Measurements from ENCODE around the gene COL27A1. TPM values are rescaled to one million over a fixed set of nuclear protein-coding genes. Genes with fewer than 3 reads are reported as not detected.

Gene COL27A1
- total RNA-seq, 1 donor from 2014 or later = 9.3 TPM

DNA sequence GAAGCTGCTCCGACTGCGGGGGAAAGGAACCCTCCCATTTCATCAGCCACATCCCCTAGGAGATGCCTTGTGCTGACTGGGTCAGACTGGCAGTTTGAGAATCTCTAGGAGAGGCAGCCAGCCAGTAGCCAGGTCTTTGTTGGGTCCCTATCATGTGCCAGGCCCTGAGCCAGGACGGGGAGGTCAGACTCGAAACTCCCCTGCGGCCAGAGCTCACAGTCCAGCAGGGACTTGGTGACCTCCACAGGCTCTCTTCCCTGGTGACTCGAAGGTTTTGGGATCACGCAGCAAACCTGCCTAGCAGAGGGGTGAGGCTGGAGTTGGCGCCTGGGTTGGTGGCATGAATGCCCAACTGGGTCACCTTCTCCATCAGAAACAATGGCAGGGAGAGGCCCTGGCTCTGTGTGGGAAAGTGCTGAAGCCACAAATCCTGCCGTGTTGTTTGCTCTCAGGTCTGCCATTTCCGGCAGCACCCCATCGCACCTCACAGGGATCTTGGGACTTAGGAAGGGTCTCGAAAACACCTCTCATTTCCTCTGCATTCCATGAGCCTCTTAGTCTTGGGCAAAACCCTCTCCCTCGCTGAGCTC is 153.1 kb downstream of the COL27A1 start:
- no peaks in the 10 kb centered on the region for H3K27me3 ChIP-seq
- H3K9me3 ChIP-seq = no peaks in the 10 kb centered on the region
- no peak overlapping the region for H3K4me3 ChIP-seq
- peaks cover 0 to 3% of the 10 kb centered on the region in 2 donors for H3K36me3 ChIP-seq
- H3K4me1 ChIP-seq = no peaks in the 10 kb centered on the region
- TF ChIP-seq, protein P1, sequence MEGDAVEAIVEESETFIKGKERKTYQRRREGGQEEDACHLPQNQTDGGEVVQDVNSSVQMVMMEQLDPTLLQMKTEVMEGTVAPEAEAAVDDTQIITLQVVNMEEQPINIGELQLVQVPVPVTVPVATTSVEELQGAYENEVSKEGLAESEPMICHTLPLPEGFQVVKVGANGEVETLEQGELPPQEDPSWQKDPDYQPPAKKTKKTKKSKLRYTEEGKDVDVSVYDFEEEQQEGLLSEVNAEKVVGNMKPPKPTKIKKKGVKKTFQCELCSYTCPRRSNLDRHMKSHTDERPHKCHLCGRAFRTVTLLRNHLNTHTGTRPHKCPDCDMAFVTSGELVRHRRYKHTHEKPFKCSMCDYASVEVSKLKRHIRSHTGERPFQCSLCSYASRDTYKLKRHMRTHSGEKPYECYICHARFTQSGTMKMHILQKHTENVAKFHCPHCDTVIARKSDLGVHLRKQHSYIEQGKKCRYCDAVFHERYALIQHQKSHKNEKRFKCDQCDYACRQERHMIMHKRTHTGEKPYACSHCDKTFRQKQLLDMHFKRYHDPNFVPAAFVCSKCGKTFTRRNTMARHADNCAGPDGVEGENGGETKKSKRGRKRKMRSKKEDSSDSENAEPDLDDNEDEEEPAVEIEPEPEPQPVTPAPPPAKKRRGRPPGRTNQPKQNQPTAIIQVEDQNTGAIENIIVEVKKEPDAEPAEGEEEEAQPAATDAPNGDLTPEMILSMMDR (IDR thresholded peaks at IDR 0.05) = no peak
- intact Hi-C loops (cut with DNase I) = no loop called here
- no peak overlapping the region for H3K27ac ChIP-seq
- peak in 1 of 2 donors; percentile 60 for DNase-seq (ENCODE audit: low spot score in 2 of 2)

DNA sequence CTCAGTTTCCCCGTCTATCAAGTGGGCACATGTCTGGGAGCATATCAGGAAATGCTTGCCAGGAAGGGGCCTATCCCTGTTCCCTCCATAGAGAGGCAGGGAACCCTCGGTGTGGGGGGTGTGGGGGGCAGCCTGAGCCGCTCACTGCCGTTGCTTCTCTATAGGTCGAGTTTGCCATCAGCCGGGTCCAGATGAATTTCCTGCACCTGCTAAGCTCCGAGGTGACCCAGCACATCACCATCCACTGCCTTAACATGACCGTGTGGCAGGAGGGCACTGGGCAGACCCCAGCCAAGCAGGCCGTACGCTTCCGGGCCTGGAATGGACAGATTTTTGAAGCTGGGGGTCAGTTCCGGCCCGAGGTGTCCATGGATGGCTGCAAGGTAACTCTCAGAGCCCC is 153.8 kb downstream of the COL27A1 start:
- Histone ChIP-seq H3K27ac (no peak overlapping the region), H3K9me3 (no peaks in the 10 kb centered on the region), H3K4me3 (no peak overlapping the region), H3K4me1 (no peaks in the 10 kb centered on the region), H3K36me3 (peaks cover 0 to 3% of the 10 kb centered on the region in 2 donors), H3K27me3 (no peaks in the 10 kb centered on the region)
- peak in 1 of 2 donors; percentile 58 for DNase-seq (ENCODE audit: low spot score in 2 of 2)
- intact Hi-C loops (cut with DNase I) = no loop called here
- TF ChIP-seq, protein P1 (IDR thresholded peaks at IDR 0.05) = no peak

DNA sequence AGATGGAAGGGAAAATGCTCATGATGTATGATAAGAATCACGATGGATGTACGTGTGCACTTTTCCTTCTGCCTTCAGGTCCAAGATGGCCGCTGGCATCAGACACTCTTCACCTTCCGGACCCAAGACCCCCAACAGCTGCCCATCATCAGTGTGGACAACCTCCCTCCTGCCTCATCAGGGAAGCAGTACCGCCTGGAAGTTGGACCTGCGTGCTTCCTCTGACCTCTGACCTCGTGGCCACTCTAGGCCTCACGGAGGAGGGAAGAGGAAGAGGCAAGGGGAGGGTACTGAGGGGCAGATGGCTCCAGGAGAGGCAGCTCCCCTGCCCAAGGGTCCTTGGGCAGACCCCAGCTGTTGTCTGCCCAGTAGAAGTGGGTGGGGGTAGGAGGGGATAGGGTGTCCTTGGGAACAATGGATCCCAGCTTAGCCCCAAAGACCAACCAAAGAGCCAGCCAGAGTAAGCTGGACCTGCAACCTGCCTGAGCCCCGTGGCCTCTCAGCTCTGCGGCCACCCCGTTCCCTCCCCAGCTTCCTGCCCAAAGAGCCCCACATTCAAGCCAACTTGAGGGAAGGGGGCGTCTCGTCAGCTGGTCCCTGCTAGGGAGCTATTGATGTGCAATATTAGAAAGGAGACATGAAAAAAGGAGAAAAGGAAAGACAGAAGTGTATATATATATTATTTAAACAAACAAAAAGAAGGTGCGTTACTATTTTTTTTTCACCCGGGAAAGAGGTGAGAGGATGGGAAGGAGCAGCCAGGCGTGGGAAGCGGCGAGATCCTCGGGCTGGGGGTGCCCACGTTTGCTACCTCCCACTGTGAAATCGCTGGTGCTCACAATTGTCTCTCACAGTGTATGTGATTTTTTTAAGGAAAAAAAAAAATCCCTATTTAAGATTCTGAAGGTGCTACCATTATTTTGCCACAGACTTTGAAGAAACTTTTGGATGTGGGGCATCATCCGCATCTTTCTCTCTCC is 155.4 kb downstream of the COL27A1 start:
- Histone ChIP-seq H3K36me3 (peaks cover 0 to 3% of the 10 kb centered on the region in 2 donors), H3K27ac (no peak overlapping the region), H3K27me3 (no peaks in the 10 kb centered on the region), H3K9me3 (no peaks in the 10 kb centered on the region), H3K4me1 (no peaks in the 10 kb centered on the region), H3K4me3 (no peak overlapping the region)
- intact Hi-C loops (cut with DNase I) = no loop called here
- TF ChIP-seq, protein P1 (IDR thresholded peaks at IDR 0.05) = no peak
- peak in 1 of 2 donors; percentile 39 for DNase-seq (ENCODE audit: low spot score in 2 of 2)

DNA sequence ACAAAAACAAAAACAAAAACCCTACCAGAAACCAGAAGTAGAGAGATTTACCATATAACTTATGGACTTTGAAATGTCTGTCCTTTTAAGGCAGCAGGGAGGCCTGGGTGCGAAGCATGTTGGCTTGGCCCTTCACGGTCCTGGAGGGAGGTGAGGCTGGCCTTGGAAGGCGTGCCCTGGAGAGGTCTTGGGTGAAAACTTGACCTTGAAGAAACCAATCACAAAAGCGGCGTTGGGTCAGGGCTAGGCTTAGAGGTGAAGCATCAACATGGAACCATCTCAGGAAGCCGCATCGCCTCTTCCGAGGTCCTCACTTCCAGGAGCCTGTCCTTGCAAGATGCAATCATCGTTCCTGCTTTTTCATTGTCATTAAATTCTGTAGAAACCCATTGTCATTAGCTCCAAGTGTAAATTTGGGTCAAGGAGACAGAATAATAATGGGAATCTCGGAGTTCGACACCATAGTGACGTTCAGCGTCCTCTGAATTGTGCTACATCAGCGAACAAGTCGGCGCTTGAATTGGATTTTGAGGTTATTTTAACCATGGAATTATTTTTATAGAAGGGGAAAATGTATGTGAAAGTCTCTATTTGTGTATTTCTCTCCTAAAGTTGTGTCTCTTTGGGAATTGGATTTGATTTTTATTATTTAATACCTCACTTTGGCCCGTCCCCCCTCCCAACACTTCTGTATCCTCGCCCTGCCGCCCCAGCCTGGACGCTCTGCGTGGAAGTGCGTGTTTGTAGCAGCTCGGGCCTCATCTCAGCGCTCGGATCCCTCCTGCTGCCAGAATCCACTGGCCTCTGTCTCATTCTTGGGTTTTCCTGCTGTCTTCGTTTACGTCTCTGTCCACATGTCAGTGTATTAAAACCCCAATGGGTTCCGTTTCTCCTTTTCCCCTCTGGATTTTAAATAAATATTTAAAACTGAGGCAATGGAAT is 156.5 kb downstream of the COL27A1 start:
- H3K27me3 ChIP-seq = no peaks in the 10 kb centered on the region
- no peaks in the 10 kb centered on the region for H3K9me3 ChIP-seq
- peaks cover 0 to 3% of the 10 kb centered on the region in 2 donors for H3K36me3 ChIP-seq
- TF ChIP-seq, protein P1 (IDR thresholded peaks at IDR 0.05) = no peak
- intact Hi-C loops (cut with DNase I) = no loop called here
- H3K27ac ChIP-seq = no peak overlapping the region
- no peaks in the 10 kb centered on the region for H3K4me1 ChIP-seq
- peak in 1 of 2 donors; percentile 59 for DNase-seq (ENCODE audit: low spot score in 2 of 2)
- H3K4me3 ChIP-seq = no peak overlapping the region

DNA sequence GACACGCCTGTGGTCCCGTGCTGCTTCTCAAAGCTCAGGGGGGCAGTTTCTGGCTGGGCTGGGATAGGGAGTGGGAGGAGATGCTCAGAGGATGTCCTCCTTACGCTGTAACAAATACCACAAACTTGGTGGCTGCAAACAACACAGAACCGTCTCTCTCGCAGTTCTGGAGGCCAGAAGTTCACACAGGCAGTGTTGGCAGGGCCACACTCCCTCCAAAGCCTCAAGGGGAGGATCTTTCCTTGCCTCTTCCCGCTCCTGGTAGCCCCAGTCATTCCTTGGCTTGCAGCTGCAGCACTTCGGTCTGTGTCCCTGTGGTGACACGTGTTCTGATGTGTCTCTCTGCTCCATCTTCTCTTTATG is 157.2 kb downstream of the COL27A1 start:
- H3K27me3 ChIP-seq = no peaks in the 10 kb centered on the region
- H3K4me1 ChIP-seq = no peaks in the 10 kb centered on the region
- H3K36me3 ChIP-seq = no peaks in the 10 kb centered on the region
- H3K27ac ChIP-seq = no peak overlapping the region
- intact Hi-C loops (cut with DNase I) = no loop called here
- peak in 1 of 2 donors; percentile 28 for DNase-seq (ENCODE audit: low spot score in 2 of 2)
- H3K9me3 ChIP-seq = no peaks in the 10 kb centered on the region
- TF ChIP-seq, protein P1 (IDR thresholded peaks at IDR 0.05) = no peak
- no peak overlapping the region for H3K4me3 ChIP-seq
